SK-N-SH (cell line): Measurements from ENCODE around the gene INPP5A. TPM values are rescaled to one million over a fixed set of nuclear protein-coding genes. Genes with fewer than 3 reads are reported as not detected.

ENCODE experiments used
- CTCF ChIA-PET: fragments of 300-600, 350-600 bp; formaldehyde crosslinking; extraction: SDS; loops from one replicate; lab custom pipeline; 2021; lab: Yijun Ruan, JAX
- POLR2A ChIA-PET: fragments of 350-600 bp; sonication (Branson Sonifier 250); formaldehyde crosslinking; extraction: SDS; loops from one replicate; lab custom pipeline; 2020; ENCODE audit warnings: antibody characterized with exemption, inconsistent platforms; lab: Yijun Ruan, JAX
- DNase-seq: peaks from one replicate; pipeline ENCODE4 v3.0.0; 2012
- H2AFZ ChIP-seq: fragments of 200-600 bp; sonication (generic); 2 replicates; pipeline ENCODE4 v1.8.1; 2016; ENCODE audit warnings: antibody characterized with exemption, mild to moderate bottlenecking, low read depth
- H3F3A ChIP-seq: fragments of 200-600 bp; sonication (generic); replicated peaks from 2 replicates; pipeline ENCODE3; 2016; ENCODE audit warnings: antibody characterized with exemption, mild to moderate bottlenecking; ENCODE audit not compliant: insufficient read depth
- H3K27ac ChIP-seq, 2 experiments: fragments of 200-500 bp in 1 of 2; fragments of 200-600 bp in 1 of 2; sonication (Bioruptor generic) in 1 of 2; sonication (generic), shearing (Covaris generic) in 1 of 2; 2 replicates each; pipeline versions ENCODE4 v1.5.1 to v1.6.1; 2014 to 2016; ENCODE audit warnings: low read depth in 2 of 2, inconsistent platforms in 1 of 2, low read length in 1 of 2, mild to moderate bottlenecking in 1 of 2, mixed read lengths in 1 of 2
- H3K27me3 ChIP-seq: fragments of 200-600 bp; sonication (generic), shearing (Covaris generic); 2 replicates; pipeline ENCODE4 v1.6.1; 2016; ENCODE audit warnings: mixed run types; ENCODE audit not compliant: insufficient read depth
- H3K36me3 ChIP-seq, 2 experiments: fragments of 200-500 bp in 1 of 2; fragments of 200-600 bp in 1 of 2; sonication (Bioruptor generic) in 1 of 2; sonication (generic) in 1 of 2; replicated peaks in 1 of 2; 2 replicates each; pipeline versions ENCODE3 to v1.5.1; 2014 to 2016; ENCODE audit warnings: low read length in 1 of 2, mild to moderate bottlenecking in 1 of 2; ENCODE audit not compliant: insufficient read depth in 2 of 2, control insufficient read depth in 1 of 2
- H3K4me1 ChIP-seq, 2 experiments: fragments of 200-500 bp in 1 of 2; fragments of 200-600 bp in 1 of 2; sonication (Bioruptor generic) in 1 of 2; sonication (generic), shearing (Covaris generic) in 1 of 2; 2 replicates each; pipeline versions ENCODE4 v1.5.1 to v1.6.1; 2014 to 2016; ENCODE audit warnings: low read depth in 1 of 2, low read length in 1 of 2, mixed run types in 1 of 2; ENCODE audit not compliant: insufficient read depth in 2 of 2, control insufficient read depth in 1 of 2
- H3K4me2 ChIP-seq: fragments of 200-600 bp; sonication (generic), shearing (Covaris generic); 2 replicates; pipeline ENCODE4 v1.6.1; 2017; ENCODE audit warnings: mixed run types
- H3K4me3 ChIP-seq, 2 experiments: fragments of 200-500 bp in 1 of 2; fragments of 200-600 bp in 1 of 2; sonication (Bioruptor generic) in 1 of 2; sonication (generic), shearing (Covaris generic) in 1 of 2; 2 replicates each; pipeline versions ENCODE4 v1.5.1 to v1.8.1; 2014 to 2016; ENCODE audit warnings: low read depth in 2 of 2, inconsistent platforms in 1 of 2, low read length in 1 of 2, mild to moderate bottlenecking in 1 of 2, mixed read lengths in 1 of 2, moderate library complexity in 1 of 2
- H3K79me2 ChIP-seq: fragments of 200-600 bp; sonication (generic); 2 replicates; pipeline ENCODE4 v1.8.1; 2017; ENCODE audit warnings: mild to moderate bottlenecking; ENCODE audit not compliant: insufficient read depth
- H3K9ac ChIP-seq: fragments of 200-600 bp; sonication (generic); 2 replicates; pipeline ENCODE4 v1.6.1; 2017; ENCODE audit warnings: mixed run types
- H3K9me2 ChIP-seq: fragments of 200-600 bp; sonication (generic); 2 replicates; pipeline ENCODE4 v1.6.1; 2017; ENCODE audit warnings: mixed run types
- H3K9me3 ChIP-seq: fragments of 200-600 bp; sonication (generic); 2 replicates; pipeline ENCODE4 v1.6.1; 2017; ENCODE audit warnings: mixed run types, mild to moderate bottlenecking, moderate library complexity
- H4K20me1 ChIP-seq: fragments of 200-600 bp; sonication (generic); 2 replicates; pipeline ENCODE4 v1.6.1; 2017; ENCODE audit warnings: mild to moderate bottlenecking, mixed run types; ENCODE audit not compliant: insufficient read depth
- CHD2 ChIP-seq: fragments of 150-350 bp; IDR thresholded peaks from 2 replicates; pipeline ENCODE4 v1.6.1; 2018; ENCODE audit warnings: low read length; ENCODE audit not compliant: partially characterized antibody
- FOSL2 ChIP-seq: IDR thresholded peaks from 2 replicates; pipeline ENCODE4 v1.4.0; 2012; ENCODE audit warnings: low read depth, mild to moderate bottlenecking, moderate library complexity, borderline replicate concordance
- JUND ChIP-seq: IDR thresholded peaks from 2 replicates; pipeline ENCODE4 v1.4.0; 2012
- NFIC ChIP-seq: IDR thresholded peaks from 2 replicates; pipeline ENCODE4 v1.4.0; 2012; ENCODE audit warnings: borderline replicate concordance
- POLR2AphosphoS5 ChIP-seq: IDR thresholded peaks from 2 replicates; pipeline ENCODE4 v1.6.1; 2012; ENCODE audit warnings: low read depth, low read length
- REST ChIP-seq: IDR thresholded peaks from 2 replicates; pipeline ENCODE4 v1.6.1; 2012; ENCODE audit warnings: mild to moderate bottlenecking, low read depth, low read length, moderate library complexity
- RFX5 ChIP-seq: IDR thresholded peaks from 2 replicates; pipeline ENCODE4 v1.6.1; 2012; ENCODE audit warnings: mild to moderate bottlenecking, improper control_type of control experiment, low read length
- SIN3A ChIP-seq: IDR thresholded peaks from 2 replicates; pipeline ENCODE4 v1.6.1; 2012; ENCODE audit warnings: low read depth, mild to moderate bottlenecking, low read length, moderate library complexity, borderline replicate concordance
- SMC3 ChIP-seq: IDR thresholded peaks from 2 replicates; pipeline ENCODE4 v1.6.1; 2012; ENCODE audit warnings: low read depth, low read length, improper control_type of control experiment
- TEAD4 ChIP-seq: IDR thresholded peaks from 2 replicates; pipeline ENCODE4 v1.4.0; 2012; ENCODE audit warnings: mild to moderate bottlenecking, borderline replicate concordance; ENCODE audit not compliant: insufficient read depth
- USF1 ChIP-seq: IDR thresholded peaks from 2 replicates; pipeline ENCODE4 v1.4.0; 2012; ENCODE audit warnings: low read depth, borderline replicate concordance
- YY1 ChIP-seq: IDR thresholded peaks from 2 replicates; pipeline ENCODE4 v1.4.0; 2012; ENCODE audit warnings: low read depth, mild to moderate bottlenecking
- ZBTB33 ChIP-seq: IDR thresholded peaks from 2 replicates; pipeline ENCODE4 v1.4.0; 2012; ENCODE audit warnings: low read depth, borderline replicate concordance
- WGBS: methylation state at CpG from one replicate; pipeline ENCODE4 v1.1.6; 2017; ENCODE audit warnings: low lambda C conversion rate; 5-methylcytosine and 5-hydroxymethylcytosine counted together
- polyA plus RNA-seq, 3 experiments: library from polyadenylated mRNA; depleted of rRNA; stranded (reverse); fragments of >200 nt; gene quantifications; 2 replicates each; pipeline ENCODE4 v1.2.3, GENCODE V29; 2012
- TF ChIP-seq, protein P1 (sequence below): IDR thresholded peaks from 2 replicates; pipeline ENCODE4; 2012

INPP5A gene
- polyA plus RNA-seq, 1 of the 3 experiments (the other 2 are of a cell fraction): 12.0 TPM

DNA sequence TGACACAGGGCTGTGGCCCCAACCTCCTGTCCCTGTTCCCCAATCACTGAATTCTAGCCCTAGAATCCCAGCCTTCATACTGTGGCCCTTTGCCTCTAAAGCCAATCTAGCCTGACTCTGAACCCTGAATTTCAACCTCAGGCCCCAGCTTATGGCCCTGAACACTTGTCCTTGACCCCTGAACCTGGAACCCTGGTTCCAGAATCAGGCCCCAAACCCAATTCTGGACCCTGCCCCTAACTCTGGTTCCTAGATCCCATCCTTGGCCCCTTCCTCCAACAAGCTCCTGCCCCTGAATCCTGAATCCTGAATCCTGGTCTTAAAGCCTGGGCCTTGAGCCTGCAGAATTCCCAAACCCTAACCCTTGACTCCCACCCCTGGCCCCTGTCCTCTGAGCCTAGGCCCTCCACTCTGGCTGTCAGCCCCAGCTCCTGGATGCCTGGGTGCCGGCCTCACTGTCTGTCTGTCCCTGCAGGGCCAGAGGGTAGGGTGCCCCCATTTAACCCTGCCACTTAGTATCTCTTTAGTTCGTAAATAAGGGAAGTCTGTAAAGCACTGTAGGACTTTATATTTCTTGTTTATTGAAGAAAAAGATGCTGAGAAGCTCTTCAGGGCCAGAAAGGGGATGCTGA, 1.3 kb downstream of the INPP5A start:
- TF ChIP-seq SMC3 (no peak), ZBTB33 (no peak), YY1 (no peak)
- WGBS: 89% methylated on average over 2 of the region's 2 CpGs
- H3K9me2 ChIP-seq: no peaks in the 10 kb centered on the region
- H3K4me1 ChIP-seq: peaks cover 16 to 44% of the 10 kb centered on the region in 2 experiments; a peak in 3 of 4 replicates
- ChIA-PET CTCF (interaction anchor here (1.6 kb wide), 1 partner anchor 81 kb away, joined by 3 read pairs; no protein-coding TSS in a partner anchor), POLR2A (no interaction called here)
- peaks cover 32% of the 10 kb centered on the region for H4K20me1 ChIP-seq
- H3K9me3 ChIP-seq: no peaks in the 10 kb centered on the region
- no peaks in the 10 kb centered on the region for H3K36me3 ChIP-seq
- no peaks in the 10 kb centered on the region for H3F3A ChIP-seq
- H3K4me2 ChIP-seq: peak overlapping the region; percentile 98
- H3K27ac ChIP-seq: no peak overlapping the region
- no peaks in the 10 kb centered on the region for H3K27me3 ChIP-seq
- peak overlapping the region; percentile 73 to 82 for H3K4me3 ChIP-seq
- DNase-seq: peak; percentile 9
- peak overlapping the region; percentile 85; the same call in 1 of the 2 replicates for H3K9ac ChIP-seq
- peaks cover 60% of the 10 kb centered on the region for H3K79me2 ChIP-seq
- no peak overlapping the region for H2AFZ ChIP-seq

- Histone ChIP-seq H3K4me1 (peaks cover 16 to 44% of the 10 kb centered on the region in 2 experiments; a peak in 3 of 4 replicates), H3K9me2 (no peaks in the 10 kb centered on the region), H3K27me3 (no peaks in the 10 kb centered on the region), H2AFZ (no peak overlapping the region), H3K4me3 (0 out of 4 replicates have a peak overlapping the region, but pooled peaks of 1 of the 2 experiments have one; percentile 82), H3K9me3 (no peaks in the 10 kb centered on the region), H3K27ac (no peak overlapping the region), H3K9ac (no peak overlapping the region), H3F3A (no peaks in the 10 kb centered on the region), H3K79me2 (peaks cover 65% of the 10 kb centered on the region), H3K4me2 (peak overlapping the region; percentile 98; the same call in 1 of the 2 replicates), H3K36me3 (no peaks in the 10 kb centered on the region), H4K20me1 (peaks cover 37% of the 10 kb centered on the region)
- POLR2A ChIA-PET: no interaction called here
- TF ChIP-seq REST (no peak), RFX5 (no peak), JUND (no peak), SMC3 (no peak), CHD2 (no peak), FOSL2 (no peak), USF1 (no peak), POLR2AphosphoS5 (no peak), NFIC (no peak), TEAD4 (no peak), SIN3A (no peak)
- TF ChIP-seq, protein P1, sequence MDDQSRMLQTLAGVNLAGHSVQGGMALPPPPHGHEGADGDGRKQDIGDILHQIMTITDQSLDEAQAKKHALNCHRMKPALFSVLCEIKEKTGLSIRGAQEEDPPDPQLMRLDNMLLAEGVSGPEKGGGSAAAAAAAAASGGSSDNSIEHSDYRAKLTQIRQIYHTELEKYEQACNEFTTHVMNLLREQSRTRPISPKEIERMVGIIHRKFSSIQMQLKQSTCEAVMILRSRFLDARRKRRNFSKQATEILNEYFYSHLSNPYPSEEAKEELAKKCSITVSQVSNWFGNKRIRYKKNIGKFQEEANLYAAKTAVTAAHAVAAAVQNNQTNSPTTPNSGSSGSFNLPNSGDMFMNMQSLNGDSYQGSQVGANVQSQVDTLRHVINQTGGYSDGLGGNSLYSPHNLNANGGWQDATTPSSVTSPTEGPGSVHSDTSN: no peak
- no CpG with 5 or more reads among the region's 11 CpGs for WGBS
- CTCF ChIA-PET: interaction anchor here (1.6 kb wide), 1 partner anchor 81 kb away, joined by 3 read pairs; no protein-coding TSS in a partner anchor
- no peak for DNase-seq
Observed at GRCh38 chr10:132539431-132539839, 1.8 kb downstream of the INPP5A start.
